Mesenchymal stem cell (in vitro differentiated cells and primary cell): ENCODE data around the gene SLA2.

ENCODE experiments used
- DNase-seq: peaks from one replicate; pipeline ENCODE4 v3.0.0-alpha.2; 2013
- H2AFZ ChIP-seq: one replicate; pipeline ENCODE4 v1.6.1; 2013; ENCODE audit warnings: low read depth, mild to moderate bottlenecking, control low read depth, inconsistent platforms, low read length, moderate library complexity
- H2AK5ac ChIP-seq: 2 replicates; pipeline ENCODE4 v1.6.1; 2013; ENCODE audit warnings: low read length, moderate library complexity, mild to moderate bottlenecking, inconsistent platforms; ENCODE audit not compliant: severe bottlenecking
- H2BK120ac ChIP-seq: one replicate; pipeline ENCODE4 v1.6.1; 2013; ENCODE audit warnings: low read depth, mild to moderate bottlenecking, inconsistent platforms, low read length, moderate library complexity
- H2BK12ac ChIP-seq, 2 experiments: one replicate each; pipeline ENCODE4 v1.6.1; 2013; ENCODE audit warnings: inconsistent platforms in 2 of 2, low read length in 2 of 2, mild to moderate bottlenecking in 2 of 2, moderate library complexity in 2 of 2, control low read depth in 1 of 2
- H2BK15ac ChIP-seq: one replicate; pipeline ENCODE4 v1.6.1; 2013; ENCODE audit warnings: mild to moderate bottlenecking, low read depth, inconsistent platforms; ENCODE audit not compliant: poor library complexity, severe bottlenecking
- H2BK5ac ChIP-seq: 2 replicates; pipeline ENCODE4 v1.6.1; 2013; ENCODE audit warnings: low read depth, mild to moderate bottlenecking, low read length, control low read depth, inconsistent platforms; ENCODE audit not compliant: poor library complexity, severe bottlenecking
- H3K14ac ChIP-seq, 2 experiments: one replicate each; pipeline ENCODE4 v1.6.1; 2013; ENCODE audit warnings: inconsistent platforms in 2 of 2, low read length in 2 of 2, control low read depth in 1 of 2, mild to moderate bottlenecking in 1 of 2, moderate library complexity in 1 of 2
- H3K18ac ChIP-seq, 2 experiments: one replicate each; pipeline ENCODE4 v1.6.1; 2013; ENCODE audit warnings: inconsistent platforms in 2 of 2, low read length in 2 of 2, control low read depth in 1 of 2, low read depth in 1 of 2, mild to moderate bottlenecking in 1 of 2
- H3K23ac ChIP-seq, 2 experiments: one replicate each; pipeline ENCODE4 v1.6.1; 2013; ENCODE audit warnings: inconsistent platforms in 2 of 2, low read length in 2 of 2, mild to moderate bottlenecking in 2 of 2, moderate library complexity in 2 of 2, control low read depth in 1 of 2
- H3K27ac ChIP-seq: 2 replicates; pipeline ENCODE4 v1.5.1; 2013; ENCODE audit warnings: mild to moderate bottlenecking, moderate library complexity, low read length, control low read depth, inconsistent platforms; ENCODE audit not compliant: poor library complexity, severe bottlenecking
- H3K27me3 ChIP-seq, 2 experiments: 2 replicates each; pipeline versions ENCODE4 v1.6.1 to v1.7.0; 2013; ENCODE audit warnings: low read length in 2 of 2, mild to moderate bottlenecking in 2 of 2, moderate library complexity in 2 of 2, control low read depth in 1 of 2, inconsistent platforms in 1 of 2; ENCODE audit not compliant: control insufficient read depth in 1 of 2, insufficient read depth in 1 of 2
- H3K36me3 ChIP-seq, 2 experiments: 2 replicates each; pipeline versions ENCODE4 v1.6.1 to v1.7.0; 2013; ENCODE audit warnings: low read length in 2 of 2, control low read depth in 1 of 2, inconsistent platforms in 1 of 2, low read depth in 1 of 2, mild to moderate bottlenecking in 1 of 2; ENCODE audit not compliant: insufficient read depth in 2 of 2, control insufficient read depth in 1 of 2
- H3K4ac ChIP-seq, 2 experiments: one replicate each; pipeline ENCODE4 v1.6.1; 2013; ENCODE audit warnings: inconsistent platforms in 2 of 2, low read length in 2 of 2, mild to moderate bottlenecking in 2 of 2, moderate library complexity in 2 of 2, control low read depth in 1 of 2, low read depth in 1 of 2
- H3K4me1 ChIP-seq: 2 replicates; pipeline ENCODE4 v1.6.1; 2013; ENCODE audit warnings: low read depth, low read length, control low read depth; ENCODE audit not compliant: control insufficient read depth, insufficient read depth
- H3K4me2 ChIP-seq: 2 replicates; pipeline ENCODE4 v1.6.1; 2013; ENCODE audit warnings: low read length, mild to moderate bottlenecking, inconsistent platforms; ENCODE audit not compliant: poor library complexity, severe bottlenecking
- H3K4me3 ChIP-seq, 2 experiments: 2 replicates each; pipeline versions ENCODE4 v1.5.1 to v1.7.0; 2013; ENCODE audit warnings: low read length in 2 of 2, mild to moderate bottlenecking in 2 of 2, control low read depth in 1 of 2, low read depth in 1 of 2; ENCODE audit not compliant: insufficient read depth in 1 of 2
- H3K79me1 ChIP-seq: replicated peaks from 2 replicates; pipeline ENCODE4 v1.6.1; 2013; ENCODE audit warnings: mild to moderate bottlenecking, control low read depth, low read length, inconsistent platforms; ENCODE audit not compliant: poor library complexity, severe bottlenecking
- H3K9ac ChIP-seq: 2 replicates; pipeline ENCODE4 v1.7.0; 2013; ENCODE audit warnings: mild to moderate bottlenecking, low read length, moderate library complexity
- H3K9me3 ChIP-seq: 2 replicates; pipeline ENCODE4 v1.7.0; 2013; ENCODE audit warnings: mild to moderate bottlenecking, low read length; ENCODE audit not compliant: control insufficient read depth
- H4K8ac ChIP-seq: one replicate; pipeline ENCODE4 v1.6.1; 2013; ENCODE audit warnings: inconsistent platforms, mild to moderate bottlenecking, low read length, moderate library complexity
- H4K91ac ChIP-seq: one replicate; pipeline ENCODE4 v1.6.1; 2013; ENCODE audit warnings: mild to moderate bottlenecking, low read length, inconsistent platforms
- WGBS: methylation state at CpG from one replicate; pipeline ENCODE4 v1.1.7; 2013; ENCODE audit warnings: mixed read lengths; 5-methylcytosine and 5-hydroxymethylcytosine counted together

SLA2 gene

GRCh38 chr20:36591281-36591680 is 54.7 kb downstream of the SLA2 start:
- H3K36me3 ChIP-seq, result peaks cover 0 to 43% of the 10 kb centered on the region in 2 experiments
- H3K79me1 ChIP-seq, result peaks cover 12% of the 10 kb centered on the region
- H3K27me3 ChIP-seq, result peaks cover 0 to 21% of the 10 kb centered on the region in 2 experiments
- H2AFZ ChIP-seq, result no peak overlapping the region
- no peak overlapping the region for H4K91ac ChIP-seq
- no peak overlapping the region for H3K23ac ChIP-seq
- no peak overlapping the region for H3K14ac ChIP-seq
- no peak overlapping the region for H2AK5ac ChIP-seq
- no peaks in the 10 kb centered on the region for H3K9me3 ChIP-seq
- no peak for DNase-seq
- no peak overlapping the region for H3K4ac ChIP-seq
- WGBS, result 97% methylated on average over 5 of the region's 5 CpGs
- H3K4me3 ChIP-seq, result no peak overlapping the region
- H3K4me1 ChIP-seq, result peaks cover 7% of the 10 kb centered on the region
- no peak overlapping the region for H3K27ac ChIP-seq
- H2BK12ac ChIP-seq, result no peak overlapping the region
- H3K9ac ChIP-seq, result no peak overlapping the region
- H2BK120ac ChIP-seq, result no peak overlapping the region
- no peak overlapping the region for H3K18ac ChIP-seq
- H2BK5ac ChIP-seq, result no peak overlapping the region
- H2BK15ac ChIP-seq, result no peak overlapping the region
- no peak overlapping the region for H3K4me2 ChIP-seq
- no peak overlapping the region for H4K8ac ChIP-seq

DNA sequence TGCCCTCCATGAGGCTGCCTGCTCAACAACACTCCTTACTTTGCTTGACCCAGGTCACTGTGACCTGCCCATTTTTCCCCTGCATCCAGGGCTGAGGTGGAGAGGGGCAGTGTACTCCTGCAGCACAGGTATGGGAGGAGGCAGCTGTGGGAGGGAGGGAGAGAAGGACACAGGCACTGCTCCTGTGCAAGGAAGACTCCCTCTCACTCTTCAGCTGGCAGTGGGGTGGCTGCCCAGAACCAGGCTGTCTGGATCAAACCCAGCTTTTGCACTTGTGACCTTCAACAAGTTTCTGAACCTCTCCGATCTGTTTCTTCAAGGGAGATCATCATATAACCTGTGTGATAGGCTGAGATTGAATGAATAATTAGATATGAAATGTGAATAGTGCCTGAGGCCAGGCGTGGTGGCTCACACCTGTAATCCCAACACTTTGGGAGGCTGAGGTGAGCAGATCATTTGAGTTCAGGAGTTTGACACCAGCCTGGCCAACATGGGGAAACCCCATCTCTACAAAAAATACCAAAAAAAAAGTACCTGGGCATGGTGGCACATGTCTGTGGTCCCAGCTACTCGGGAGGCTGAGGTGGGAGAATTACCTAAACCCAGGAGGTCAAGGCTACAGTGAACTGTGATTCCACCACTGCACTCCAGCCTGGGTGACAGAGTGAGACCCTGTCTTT is 58.5 kb downstream of the SLA2 start:
- Histone ChIP-seq H2BK5ac (no peak overlapping the region), H3K4me1 (peaks cover 10% of the 10 kb centered on the region), H3K27ac (no peak overlapping the region), H2BK12ac (no peak overlapping the region), H2BK120ac (no peak overlapping the region), H3K9me3 (no peaks in the 10 kb centered on the region), H2BK15ac (no peak overlapping the region), H3K4me3 (no peak overlapping the region), H3K23ac (no peak overlapping the region), H3K9ac (no peak overlapping the region), H3K4ac (no peak overlapping the region), H2AK5ac (no peak overlapping the region), H3K18ac (no peak overlapping the region), H3K14ac (no peak overlapping the region), H3K4me2 (no peak overlapping the region), H4K91ac (peak overlapping the region; percentile 72), H2AFZ (no peak overlapping the region), H4K8ac (peak overlapping the region; percentile 17), H3K36me3 (peaks cover 0 to 55% of the 10 kb centered on the region in 2 experiments), H3K79me1 (peaks cover 17% of the 10 kb centered on the region), H3K27me3 (peaks cover 0 to 23% of the 10 kb centered on the region in 2 experiments)
- no peak for DNase-seq
- 97% methylated on average over 3 of the region's 3 CpGs for WGBS

- no peak overlapping the region for H3K4ac ChIP-seq
- H3K4me1 ChIP-seq, result peaks cover 3% of the 10 kb centered on the region
- H3K27me3 ChIP-seq, result peaks cover 0 to 24% of the 10 kb centered on the region in 2 experiments
- H3K9me3 ChIP-seq, result no peaks in the 10 kb centered on the region
- no peak overlapping the region for H2BK5ac ChIP-seq
- H2AK5ac ChIP-seq, result no peak overlapping the region
- H3K27ac ChIP-seq, result no peak overlapping the region
- H3K36me3 ChIP-seq, result peaks cover 0 to 59% of the 10 kb centered on the region in 2 experiments
- no peak overlapping the region for H3K9ac ChIP-seq
- no peak overlapping the region for H3K18ac ChIP-seq
- peaks cover 27% of the 10 kb centered on the region for H3K79me1 ChIP-seq
- no peak overlapping the region for H3K4me3 ChIP-seq
- DNase-seq, result peak; percentile 31
- WGBS, result 74% methylated on average over 6 of the region's 8 CpGs
- no peak overlapping the region for H3K23ac ChIP-seq
- H4K91ac ChIP-seq, result peak overlapping the region; percentile 32
- no peak overlapping the region for H2BK15ac ChIP-seq
- H3K4me2 ChIP-seq, result no peak overlapping the region
- no peak overlapping the region for H3K14ac ChIP-seq
- peak overlapping the region; percentile 9 for H4K8ac ChIP-seq
- H2BK120ac ChIP-seq, result no peak overlapping the region
- no peak overlapping the region for H2BK12ac ChIP-seq
- H2AFZ ChIP-seq, result no peak overlapping the region
Observed at GRCh38 chr20:36585410-36586125, 60.4 kb downstream of the SLA2 start.

GRCh38 chr20:36584018-36584481 is 61.9 kb downstream of the SLA2 start:
- Histone ChIP-seq H3K9me3 (no peaks in the 10 kb centered on the region), H4K91ac (no peak overlapping the region), H2AFZ (no peak overlapping the region), H3K4me1 (peaks cover 9% of the 10 kb centered on the region), H3K27me3 (peaks cover 0 to 19% of the 10 kb centered on the region in 2 experiments), H2BK12ac (no peak overlapping the region), H2AK5ac (no peak overlapping the region), H2BK5ac (no peak overlapping the region), H3K4me2 (no peak overlapping the region), H3K18ac (no peak overlapping the region), H2BK120ac (no peak overlapping the region), H3K4ac (no peak overlapping the region), H3K9ac (no peak overlapping the region), H4K8ac (no peak overlapping the region), H3K27ac (no peak overlapping the region), H3K36me3 (peaks cover 0 to 55% of the 10 kb centered on the region in 2 experiments), H3K79me1 (peaks cover 28% of the 10 kb centered on the region), H3K14ac (no peak overlapping the region), H3K4me3 (no peak overlapping the region), H2BK15ac (no peak overlapping the region), H3K23ac (no peak overlapping the region)
- DNase-seq, result no peak
- WGBS, result 92% methylated on average over 2 of the region's 2 CpGs
